Effector CD8-positive, alpha-beta T cell (primary cell): ENCODE measurements around the gene SNTG2.

ENCODE experiments used
- DNase-seq: peaks from one replicate; lab custom pipeline; 2025; lab: John Stamatoyannopoulos, UW

SNTG2 gene

DNA sequence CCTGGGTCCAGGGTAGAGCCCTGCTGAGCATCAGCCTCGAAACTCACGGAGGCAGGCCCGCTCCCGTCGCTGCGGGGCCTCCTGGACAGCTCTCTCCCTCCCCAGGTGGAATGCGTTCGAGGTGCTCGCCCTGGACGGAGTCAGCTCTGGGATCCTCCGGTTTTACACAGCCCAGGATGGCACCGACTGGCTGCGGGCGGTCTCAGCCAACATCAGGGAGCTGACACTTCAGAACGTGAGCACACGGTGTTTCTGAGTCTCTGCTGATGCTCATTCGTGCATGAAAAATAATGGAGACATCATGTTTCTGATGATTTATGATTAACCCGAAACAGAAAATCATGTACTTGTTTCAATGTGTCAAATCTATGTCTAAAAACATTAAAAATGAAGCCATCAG is 287.1 kb downstream of the SNTG2 start:
- no peak for DNase-seq

- no peak for DNase-seq
Observed at GRCh38 chr2:1238598-1239138, 288.0 kb downstream of the SNTG2 start.

- DNase-seq, result no peak
Observed at GRCh38 chr2:1245193-1245592, 294.5 kb downstream of the SNTG2 start.

- no peak for DNase-seq
Observed at GRCh38 chr2:1246239-1246638, 295.6 kb downstream of the SNTG2 start.

- DNase-seq, result no peak
Observed at GRCh38 chr2:1246991-1247390, 296.3 kb downstream of the SNTG2 start.

DNA sequence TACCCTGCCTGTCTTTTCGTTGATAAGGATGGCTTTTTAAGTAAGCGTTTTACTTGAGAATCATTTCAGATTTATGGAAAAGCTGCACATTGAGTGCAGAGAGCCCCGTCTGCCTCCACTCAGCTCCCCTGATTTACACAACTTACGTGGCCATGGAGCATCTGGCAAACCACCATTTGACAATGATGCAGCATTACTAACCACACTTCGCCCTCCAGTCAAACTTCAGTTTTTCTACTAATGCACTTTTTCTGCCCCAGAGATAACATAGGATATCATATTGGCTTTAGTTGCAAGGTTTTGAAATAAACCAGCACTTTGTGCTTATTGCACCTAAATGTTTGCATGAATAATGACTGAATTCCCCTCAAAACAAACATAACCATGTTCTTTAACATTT is 297.5 kb downstream of the SNTG2 start:
- DNase-seq, result no peak

DNA sequence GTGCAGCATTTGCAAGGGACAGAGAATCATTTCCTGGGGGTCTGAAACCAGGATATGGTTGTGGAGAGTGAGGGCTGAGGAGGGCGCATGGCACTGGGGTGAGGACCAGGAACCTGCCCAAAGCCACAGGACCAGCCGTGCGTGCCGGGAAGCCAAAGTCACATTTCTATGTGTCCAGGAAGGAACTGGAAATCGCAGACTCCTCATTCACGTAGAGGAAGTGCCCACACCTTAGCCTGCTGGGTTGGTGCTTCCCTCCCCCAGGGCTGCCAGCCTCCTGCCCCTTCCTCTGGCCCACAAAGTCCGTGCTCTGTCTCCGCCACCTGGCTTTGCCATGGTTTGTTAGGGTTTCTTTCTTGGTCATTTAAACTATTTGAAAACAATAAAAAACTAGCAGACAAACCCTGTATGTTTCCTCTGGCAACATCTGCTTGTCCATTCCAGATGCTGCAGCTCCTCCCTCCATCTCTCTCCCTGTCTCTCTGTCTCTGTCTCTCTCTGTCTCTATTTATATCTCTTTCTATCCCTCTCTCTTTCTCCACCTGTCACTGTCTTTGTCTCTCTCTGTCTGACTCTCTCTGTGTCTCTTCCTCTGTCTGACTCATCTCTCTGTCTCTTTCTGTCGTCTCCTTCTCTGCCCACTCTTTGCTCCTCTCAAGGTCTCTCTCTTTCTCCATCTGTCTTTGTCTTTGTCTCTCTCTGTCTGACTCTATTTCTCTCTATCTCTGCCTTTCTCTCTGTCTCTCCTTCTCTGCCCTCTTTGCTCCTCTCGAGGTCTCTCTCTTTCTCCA is 299.4 kb downstream of the SNTG2 start:
- no peak for DNase-seq

- DNase-seq, result no peak
Observed at GRCh38 chr2:1251520-1251919, 300.9 kb downstream of the SNTG2 start.

GRCh38 chr2:1253629-1254028 is 303.0 kb downstream of the SNTG2 start:
- no peak for DNase-seq

- DNase-seq, result no peak
Observed at GRCh38 chr2:1254662-1255343, 304.2 kb downstream of the SNTG2 start.

DNA sequence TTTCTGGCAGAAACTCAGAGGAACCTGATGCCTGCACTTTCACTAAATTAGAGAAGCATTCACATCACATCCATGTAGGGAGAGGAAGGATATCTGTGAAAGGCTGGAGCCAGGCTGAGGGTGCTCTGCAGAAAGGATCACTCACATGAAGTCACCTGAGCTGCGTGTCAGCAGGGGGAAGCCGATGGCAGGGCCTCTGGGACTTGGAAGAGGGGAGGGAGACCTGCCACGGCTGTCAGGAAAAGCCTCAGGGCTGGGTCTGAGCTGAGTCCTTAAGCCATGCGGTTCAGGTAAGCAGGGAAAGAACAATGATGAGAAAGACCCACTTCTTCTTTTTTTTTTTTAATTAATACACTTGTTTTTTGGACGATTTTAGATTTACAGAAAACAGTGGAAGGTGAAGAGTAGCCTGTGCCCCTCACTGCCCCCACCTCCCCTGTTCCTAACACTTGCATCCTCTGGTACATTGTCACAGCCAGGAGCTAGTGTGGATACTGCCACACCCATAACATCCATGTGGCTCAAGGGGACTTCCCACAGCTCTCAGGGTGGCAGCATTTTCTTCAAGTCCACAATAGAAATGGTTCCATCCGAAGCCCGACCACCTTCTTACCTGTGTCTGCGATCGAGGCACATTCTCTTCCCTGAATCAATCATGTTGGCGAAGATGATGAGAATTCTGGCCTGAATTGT is 306.1 kb downstream of the SNTG2 start:
- no peak for DNase-seq

DNA sequence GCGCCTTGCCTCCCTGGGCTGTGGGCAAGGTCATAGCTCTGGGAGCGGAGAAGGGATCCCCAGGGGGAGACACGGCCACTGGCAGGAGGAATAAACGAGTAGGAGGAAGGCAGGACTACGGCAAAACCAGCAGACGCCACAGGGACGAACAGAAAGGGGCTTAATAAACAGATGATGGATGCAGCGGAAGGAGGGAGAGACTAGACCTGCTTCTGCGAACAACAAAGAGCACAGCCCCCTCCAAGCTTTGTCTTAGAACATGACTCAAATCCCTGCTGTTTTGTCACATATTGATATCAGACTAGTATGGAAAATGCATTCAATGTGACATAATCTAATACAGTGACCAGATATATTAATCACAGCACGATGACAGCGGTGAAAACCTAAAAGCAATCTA is 306.7 kb downstream of the SNTG2 start:
- no peak for DNase-seq

GRCh38 chr2:1259746-1260145 is 309.1 kb downstream of the SNTG2 start:
- no peak for DNase-seq

DNA sequence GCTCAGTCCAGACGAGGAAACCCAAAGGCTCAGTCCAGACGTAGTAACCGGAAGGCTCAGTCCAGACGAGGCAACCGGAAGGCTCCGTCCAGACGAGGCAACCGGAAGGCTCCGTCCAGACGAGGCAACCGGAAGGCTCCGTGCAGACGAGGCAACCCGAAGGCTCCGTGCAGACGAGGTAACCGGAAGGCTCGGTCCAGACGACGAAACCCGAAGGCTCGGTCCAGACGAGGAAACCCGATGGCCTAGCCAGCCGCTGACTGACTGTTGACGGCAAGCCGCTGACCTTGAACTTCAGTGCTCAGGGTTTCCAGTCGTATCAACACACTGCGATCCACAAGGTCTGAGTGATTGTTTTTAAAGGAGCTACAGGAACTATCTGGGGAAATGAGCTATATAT is 312.0 kb downstream of the SNTG2 start:
- no peak for DNase-seq

DNA sequence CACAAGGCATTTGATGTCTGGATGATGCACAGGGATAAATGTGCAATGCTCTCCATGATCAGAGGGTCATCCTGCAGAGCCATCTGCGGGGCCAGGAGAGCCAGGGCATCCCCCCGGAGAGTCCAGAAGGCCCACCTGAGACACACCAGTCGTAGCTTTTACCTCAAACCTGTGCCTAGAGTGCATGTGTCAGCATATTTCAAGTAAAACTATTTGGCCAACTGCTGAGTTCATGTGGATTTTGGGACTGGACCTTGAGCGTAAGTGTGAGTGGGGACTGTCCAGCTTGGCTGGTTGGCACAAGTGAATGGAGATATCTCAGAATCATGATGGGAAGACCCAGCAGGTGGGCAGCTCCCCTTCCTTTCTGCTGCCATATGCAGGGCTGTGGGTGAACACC is 314.8 kb downstream of the SNTG2 start:
- DNase-seq, result no peak

GRCh38 chr2:1266351-1266750 is 315.7 kb downstream of the SNTG2 start:
- no peak for DNase-seq

- DNase-seq, result no peak
Observed at GRCh38 chr2:1268034-1268433, 317.4 kb downstream of the SNTG2 start.

DNA sequence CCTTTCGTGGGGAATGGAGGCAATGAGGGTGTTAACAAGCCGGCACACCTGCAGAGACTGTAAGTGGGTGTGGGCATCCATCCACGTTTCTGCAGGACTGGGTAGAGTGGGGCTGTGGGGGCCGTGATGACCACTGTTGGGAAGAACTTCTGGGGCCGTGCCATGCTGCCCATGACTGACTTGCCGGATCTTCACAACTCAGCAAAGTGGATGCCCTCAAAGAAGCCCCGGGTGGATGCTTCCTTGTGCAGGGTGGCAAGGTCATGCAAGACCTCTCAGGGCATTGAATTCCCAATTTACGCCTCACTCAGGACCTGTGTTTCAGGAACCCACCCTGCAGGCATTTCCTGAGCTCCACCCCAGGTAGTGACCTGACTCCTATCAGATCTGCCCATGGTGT is 319.2 kb downstream of the SNTG2 start:
- DNase-seq, result no peak

DNA sequence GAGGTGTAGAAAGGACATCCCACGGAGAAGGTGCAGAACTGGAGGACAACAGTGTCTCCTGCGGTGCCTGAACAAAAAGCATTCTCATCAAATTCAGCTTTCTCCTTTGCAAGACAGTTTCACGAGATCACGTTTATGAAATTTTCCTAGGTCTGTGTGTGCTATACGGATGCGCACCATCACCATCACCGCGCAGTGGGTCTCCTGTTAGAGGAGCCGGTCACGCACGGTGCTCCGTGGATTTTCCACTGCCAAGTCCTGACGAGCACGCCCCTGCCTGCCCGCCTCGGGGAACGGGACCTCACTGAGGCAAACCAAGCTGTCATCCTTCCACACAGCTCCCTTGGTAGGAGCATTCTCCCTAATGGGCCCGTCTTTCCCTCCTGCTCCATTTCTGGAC is 322.2 kb downstream of the SNTG2 start:
- no peak for DNase-seq

DNA sequence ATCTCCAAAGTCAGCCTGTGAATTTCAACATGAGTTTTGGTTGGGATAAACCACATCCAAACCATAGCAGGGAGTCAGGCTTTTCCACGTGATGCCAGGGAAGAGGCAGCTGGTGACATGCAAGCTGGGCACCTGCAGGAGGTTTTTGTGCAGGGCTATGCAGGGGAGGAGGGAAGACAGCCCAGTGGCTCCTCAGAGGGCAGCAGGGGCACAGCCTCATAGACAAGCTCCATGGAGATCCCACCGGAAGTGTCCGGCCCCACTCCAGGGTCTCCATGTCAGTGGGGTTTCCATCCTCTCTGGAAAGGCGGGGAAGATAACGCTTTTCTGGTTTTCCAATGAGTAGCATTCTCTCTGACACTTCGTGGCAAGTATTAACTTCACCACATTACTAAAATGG is 327.0 kb downstream of the SNTG2 start:
- DNase-seq, result no peak

DNA sequence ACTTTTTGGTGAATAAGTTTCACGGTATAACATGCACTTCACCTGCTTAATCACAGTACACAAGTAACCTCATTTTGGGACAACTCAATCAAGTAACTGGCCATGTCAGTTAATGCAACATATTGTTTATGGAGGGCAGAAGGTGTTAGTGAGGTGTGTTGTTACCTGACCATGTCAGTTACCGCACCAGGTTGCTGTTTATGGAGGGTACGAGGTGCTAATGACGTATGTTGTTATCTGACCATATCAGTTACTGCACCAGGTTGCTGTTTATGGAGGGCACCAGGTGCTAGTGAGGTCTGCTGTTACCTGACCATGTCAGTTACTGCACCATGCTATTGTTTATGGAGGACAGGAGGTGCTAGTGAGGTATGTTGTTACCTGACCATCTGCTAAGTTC is 327.5 kb downstream of the SNTG2 start:
- no peak for DNase-seq

DNA sequence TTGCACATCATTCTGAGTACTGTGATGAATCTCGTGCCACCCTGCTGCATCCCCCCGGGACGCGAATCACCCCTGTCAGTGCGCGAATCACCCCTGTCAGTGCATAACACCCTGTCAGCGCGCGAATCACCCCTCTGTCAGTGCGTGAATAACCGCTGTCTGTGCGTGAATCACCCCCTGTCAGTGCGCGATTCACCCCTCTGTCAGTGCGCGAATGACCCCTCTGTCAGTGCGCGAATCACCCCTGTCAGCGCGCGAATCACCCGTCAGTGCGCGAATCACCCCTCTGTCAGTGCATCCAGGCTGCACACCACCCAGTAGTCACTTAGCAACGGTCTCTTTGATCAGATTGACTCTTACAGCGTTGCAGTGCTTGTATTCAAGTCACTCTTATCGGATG is 328.2 kb downstream of the SNTG2 start:
- DNase-seq, result no peak

- no peak for DNase-seq
Observed at GRCh38 chr2:1282552-1282951, 331.9 kb downstream of the SNTG2 start.
